Epithelial cell of esophagus (primary cell): ENCODE data around the gene DHH.

Source experiments
- DNase-seq: peaks from one replicate; pipeline ENCODE4 v3.0.0; 2010; ENCODE audit warnings: low read depth
- H3K4me3 ChIP-seq: 2 replicates; pipeline ENCODE4 v1.5.1; 2011; ENCODE audit warnings: mild to moderate bottlenecking, low read length, control low read depth
- TF ChIP-seq, protein P1 (sequence below): IDR thresholded peaks from 2 replicates; pipeline ENCODE4 v1.5.1; 2011; ENCODE audit warnings: low read depth, mild to moderate bottlenecking, low read length, control low read depth, inconsistent platforms; ENCODE audit not compliant: insufficient read depth; ENCODE audit errors: missing control alignments

The DHH gene

GRCh38 chr12:49052451-49053208 lies 42.0 kb downstream of the DHH start:
- DNase-seq = no peak
- TF ChIP-seq, protein P1, sequence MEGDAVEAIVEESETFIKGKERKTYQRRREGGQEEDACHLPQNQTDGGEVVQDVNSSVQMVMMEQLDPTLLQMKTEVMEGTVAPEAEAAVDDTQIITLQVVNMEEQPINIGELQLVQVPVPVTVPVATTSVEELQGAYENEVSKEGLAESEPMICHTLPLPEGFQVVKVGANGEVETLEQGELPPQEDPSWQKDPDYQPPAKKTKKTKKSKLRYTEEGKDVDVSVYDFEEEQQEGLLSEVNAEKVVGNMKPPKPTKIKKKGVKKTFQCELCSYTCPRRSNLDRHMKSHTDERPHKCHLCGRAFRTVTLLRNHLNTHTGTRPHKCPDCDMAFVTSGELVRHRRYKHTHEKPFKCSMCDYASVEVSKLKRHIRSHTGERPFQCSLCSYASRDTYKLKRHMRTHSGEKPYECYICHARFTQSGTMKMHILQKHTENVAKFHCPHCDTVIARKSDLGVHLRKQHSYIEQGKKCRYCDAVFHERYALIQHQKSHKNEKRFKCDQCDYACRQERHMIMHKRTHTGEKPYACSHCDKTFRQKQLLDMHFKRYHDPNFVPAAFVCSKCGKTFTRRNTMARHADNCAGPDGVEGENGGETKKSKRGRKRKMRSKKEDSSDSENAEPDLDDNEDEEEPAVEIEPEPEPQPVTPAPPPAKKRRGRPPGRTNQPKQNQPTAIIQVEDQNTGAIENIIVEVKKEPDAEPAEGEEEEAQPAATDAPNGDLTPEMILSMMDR = no peak
- no peak overlapping the region for H3K4me3 ChIP-seq

GRCh38 chr12:49051777-49052438 lies 42.7 kb downstream of the DHH start:
- DNase-seq = no peak
- TF ChIP-seq, protein P1 = no peak
- H3K4me3 ChIP-seq = no peak overlapping the region

DNA sequence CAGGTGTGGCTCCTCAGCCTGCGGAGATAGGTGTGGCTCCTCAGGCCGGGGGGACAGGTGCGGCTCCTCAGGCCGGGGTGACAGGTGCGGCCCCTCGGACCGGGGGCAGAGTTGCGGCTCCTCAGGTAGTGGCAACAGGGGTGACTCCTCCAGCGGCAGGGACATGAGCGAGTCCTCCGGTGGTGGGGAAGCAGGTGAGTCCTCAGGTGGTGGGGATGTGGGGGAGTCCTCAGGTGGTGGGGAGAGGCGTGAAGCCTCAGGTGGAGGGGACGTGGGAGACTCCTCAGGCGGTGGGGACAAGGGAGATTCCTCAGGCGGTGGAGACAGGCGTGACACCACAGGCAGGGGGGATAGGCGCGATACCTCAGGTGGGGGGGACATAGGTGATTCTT lies 43.2 kb downstream of the DHH start:
- no peak for DNase-seq
- TF ChIP-seq, protein P1 = no peak
- no peak overlapping the region for H3K4me3 ChIP-seq

- TF ChIP-seq, protein P1 = no peak
- no peak for DNase-seq
- H3K4me3 ChIP-seq = no peak overlapping the region
These were observed 43.9 kb downstream of the DHH start for GRCh38 chr12:49050507-49051372.

DNA sequence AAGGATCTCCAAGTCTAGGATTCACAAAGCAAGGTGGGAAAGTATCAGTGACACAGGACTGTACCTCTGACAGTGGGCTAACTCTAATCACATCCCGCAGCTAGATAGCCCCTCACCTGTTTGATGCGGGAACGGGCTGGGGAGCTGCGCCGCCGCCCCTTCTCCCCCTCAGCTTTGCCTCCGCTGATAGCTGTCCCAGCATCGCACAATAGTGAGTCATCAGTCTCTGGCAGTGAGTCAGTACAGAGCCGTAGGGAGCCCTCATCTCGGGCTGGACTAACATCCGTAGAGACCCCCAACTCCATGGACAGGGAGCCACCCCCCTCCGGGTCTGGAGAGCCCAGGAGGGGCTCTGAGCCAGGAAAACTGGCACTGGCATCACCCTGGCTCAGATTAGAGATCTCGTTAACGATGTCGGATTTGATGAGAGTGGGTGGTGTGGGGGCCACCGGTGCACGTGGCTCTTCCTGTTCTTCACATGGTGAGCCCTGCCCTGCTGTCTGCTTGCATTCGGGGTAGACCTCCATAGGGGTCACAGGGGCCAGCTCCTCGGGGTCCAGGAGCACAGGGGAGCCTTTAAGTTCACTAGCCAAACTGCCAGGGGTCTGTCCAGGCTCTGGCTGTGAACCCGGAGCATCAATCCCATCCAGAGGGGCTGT lies 44.9 kb downstream of the DHH start:
- DNase-seq = peak; percentile 58
- no peak overlapping the region for H3K4me3 ChIP-seq
- TF ChIP-seq, protein P1 = no peak

- TF ChIP-seq, protein P1 = no peak
- DNase-seq = no peak
- no peak overlapping the region for H3K4me3 ChIP-seq
These were observed 45.6 kb downstream of the DHH start for GRCh38 chr12:49048953-49049352.
